Activated CD4-positive, CD25-positive, alpha-beta regulatory T cell treated with anti-CD3 and anti-CD28 coated beads, Interleukin-2, amount 50 U/mL, for 24 hours (primary cell): Measurements from ENCODE around the gene KPNA1.
A peak's percentile ranks its signal among the peaks of the same experiment; 100 is the strongest.

Experiments used
- ATAC-seq, 2 donors: fragments of 150-1000 bp; cut with Tn5 transposase; one replicate each; pipeline ENCODE4 v1.10.0; 2021; ENCODE audit warnings: mild to moderate bottlenecking in 1 of 2, moderate library complexity in 1 of 2

KPNA1 gene

GRCh38 chr3:122414391-122414790 is 100.3 kb downstream of the KPNA1 start:
- no peak for ATAC-seq

DNA sequence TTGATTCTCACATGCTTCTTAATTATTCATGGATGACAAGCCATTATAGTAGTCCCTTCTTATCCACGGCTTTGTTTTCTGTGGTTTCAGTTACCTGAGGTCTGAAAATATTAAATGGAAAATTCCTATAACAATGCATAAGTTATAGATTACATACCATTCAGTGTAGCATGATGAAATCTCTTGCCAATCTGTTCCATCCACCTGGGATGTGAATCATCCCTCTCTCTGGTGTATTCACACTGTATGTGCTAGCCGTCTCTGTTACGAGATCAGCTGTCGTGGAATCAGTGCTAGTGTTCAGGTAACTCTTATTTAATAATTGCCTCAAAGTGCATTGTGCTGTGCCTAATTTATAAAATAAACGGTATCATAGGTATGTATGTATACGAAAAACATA is 104.1 kb downstream of the KPNA1 start:
- peak in 1 of 2 donors; percentile 55 for ATAC-seq

DNA sequence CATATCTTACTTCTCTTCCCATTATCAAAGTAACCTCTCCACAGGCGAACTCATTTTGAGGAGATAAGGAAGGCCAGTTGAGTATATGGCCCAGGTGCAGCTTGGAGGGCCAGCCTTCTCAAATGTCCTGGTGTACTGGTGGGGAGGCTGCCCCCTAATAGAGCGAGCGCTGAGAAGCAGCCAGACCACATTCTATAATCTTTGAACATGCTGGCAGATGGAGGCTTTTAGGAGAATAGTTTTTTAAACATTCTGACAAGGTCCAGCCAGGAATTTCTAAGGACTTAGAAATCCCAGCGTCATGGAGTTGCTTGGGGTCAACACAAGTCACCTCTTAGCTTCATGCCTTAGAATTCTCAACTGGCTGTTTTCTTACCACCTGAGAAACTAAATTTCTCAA is 104.6 kb downstream of the KPNA1 start:
- ATAC-seq = no peak

DNA sequence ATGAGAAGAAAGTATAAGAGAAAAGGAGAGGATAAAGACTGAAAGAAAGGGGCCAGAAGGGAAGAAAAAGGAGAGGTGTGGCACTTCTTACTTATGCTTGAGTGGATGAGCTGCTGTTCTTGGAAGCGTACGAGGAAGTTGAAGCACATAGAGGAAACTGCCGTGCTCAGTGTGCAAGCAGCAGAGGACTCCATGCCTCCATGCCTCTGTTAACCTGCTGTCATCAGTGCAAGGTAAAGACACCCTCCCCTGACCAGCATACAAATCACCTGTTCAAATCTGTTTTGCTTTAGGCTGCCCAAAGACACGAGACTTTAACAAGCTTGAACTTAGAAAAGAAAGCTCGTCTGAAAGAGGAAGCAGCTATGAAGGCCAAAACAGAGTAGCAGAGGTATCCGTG is 105.3 kb downstream of the KPNA1 start:
- ATAC-seq = no peak

GRCh38 chr3:122407946-122408345 is 106.8 kb downstream of the KPNA1 start:
- no peak for ATAC-seq

DNA sequence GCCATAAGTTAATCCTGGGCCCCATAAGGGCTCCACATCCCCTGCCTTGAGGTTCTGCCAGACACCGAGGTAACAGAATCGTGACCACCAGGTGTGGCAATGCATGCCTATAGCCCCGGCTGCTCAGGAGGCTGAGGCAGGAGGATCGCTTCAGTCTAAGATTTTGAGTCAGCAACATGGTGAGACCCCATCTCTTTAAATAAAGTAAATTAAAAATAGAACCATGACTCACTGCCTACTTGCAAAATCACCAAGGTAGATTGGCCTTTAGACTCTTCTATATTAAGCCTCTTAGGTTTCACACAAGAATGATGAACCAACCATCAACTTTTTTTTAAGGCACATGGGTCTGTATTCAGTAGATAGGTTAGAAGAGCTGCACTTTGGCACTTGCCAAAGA is 108.5 kb downstream of the KPNA1 start:
- peak; percentile 61 to 69 for ATAC-seq

DNA sequence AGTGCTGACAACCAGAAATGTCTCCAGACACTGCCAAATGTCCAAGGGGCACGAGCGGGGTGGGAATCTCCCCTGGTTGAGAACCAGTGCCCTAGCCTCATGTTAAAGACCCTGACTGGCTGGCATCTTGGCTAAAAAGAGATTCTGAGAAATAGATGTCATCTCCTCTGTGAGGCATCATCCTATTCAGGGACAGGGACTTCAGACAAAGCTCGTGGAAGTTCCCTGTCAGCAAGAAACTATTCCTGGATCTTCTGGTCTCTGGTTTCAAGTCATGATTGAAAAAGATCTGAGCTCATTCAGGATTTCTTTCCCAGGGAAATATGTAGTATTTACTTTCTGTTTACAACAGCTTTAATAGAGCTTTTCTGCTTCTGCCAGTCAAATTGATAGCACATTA is 109.7 kb downstream of the KPNA1 start:
- no peak for ATAC-seq

- ATAC-seq = no peak
These were observed 111.2 kb downstream of the KPNA1 start for GRCh38 chr3:122403489-122403888.

DNA sequence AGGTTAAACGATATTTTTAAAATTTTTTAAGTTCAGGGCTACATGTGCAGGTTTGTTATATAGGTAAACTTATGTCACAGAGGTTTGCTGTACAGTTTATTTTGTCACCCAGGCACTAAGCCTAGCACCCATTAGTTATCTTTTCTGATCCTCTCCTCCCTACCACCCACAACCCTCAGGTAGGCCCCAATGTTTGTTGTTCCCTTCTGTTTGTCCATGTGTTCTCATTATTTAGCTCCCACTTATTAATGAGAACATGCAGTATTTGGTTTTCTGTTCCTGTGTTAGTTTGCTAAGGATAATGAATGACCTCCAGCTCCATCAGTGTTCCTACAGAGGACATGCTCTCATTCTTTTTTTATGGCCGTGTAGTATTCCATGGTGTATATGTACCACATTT is 115.8 kb downstream of the KPNA1 start:
- no peak for ATAC-seq

DNA sequence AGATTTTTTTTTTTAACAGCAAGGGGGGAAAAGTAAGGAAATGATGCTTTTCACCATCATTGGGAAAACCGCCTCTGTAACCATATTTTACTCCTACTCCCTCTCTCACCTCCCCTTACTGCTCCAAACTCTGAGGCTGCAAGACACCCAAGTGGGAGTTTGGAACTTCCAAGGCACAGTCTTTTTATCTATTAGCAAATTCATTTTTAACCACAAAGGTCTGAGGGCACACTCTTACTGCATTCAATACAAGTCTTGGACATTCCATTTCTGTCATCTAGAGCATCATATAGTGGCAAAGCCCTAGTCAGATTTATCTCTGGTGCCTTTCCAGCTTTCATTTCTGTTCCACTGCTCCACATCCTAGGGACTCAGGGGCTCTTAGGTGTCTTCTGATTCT is 117.5 kb downstream of the KPNA1 start:
- ATAC-seq = no peak

DNA sequence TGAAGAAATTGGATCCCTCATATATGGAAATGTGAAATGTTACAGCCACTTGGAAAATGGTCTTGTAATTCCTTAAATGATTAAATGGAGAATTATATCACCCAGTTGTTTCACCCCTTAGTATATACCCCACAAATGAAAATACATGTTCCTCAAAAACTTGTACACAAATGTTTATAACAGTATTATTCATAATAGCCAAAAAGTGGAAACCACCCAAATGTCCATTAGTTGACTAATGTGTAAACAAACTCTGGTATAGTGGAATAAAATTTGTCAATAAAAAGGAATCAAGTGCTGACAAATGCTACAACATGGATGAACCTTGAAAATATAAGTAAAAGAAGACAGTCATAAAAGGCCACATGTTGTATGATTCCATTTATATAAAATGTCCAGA is 118.2 kb downstream of the KPNA1 start:
- no peak for ATAC-seq

GRCh38 chr3:122395582-122395981 is 119.2 kb downstream of the KPNA1 start:
- ATAC-seq = peak in 1 of 2 donors; percentile 64

DNA sequence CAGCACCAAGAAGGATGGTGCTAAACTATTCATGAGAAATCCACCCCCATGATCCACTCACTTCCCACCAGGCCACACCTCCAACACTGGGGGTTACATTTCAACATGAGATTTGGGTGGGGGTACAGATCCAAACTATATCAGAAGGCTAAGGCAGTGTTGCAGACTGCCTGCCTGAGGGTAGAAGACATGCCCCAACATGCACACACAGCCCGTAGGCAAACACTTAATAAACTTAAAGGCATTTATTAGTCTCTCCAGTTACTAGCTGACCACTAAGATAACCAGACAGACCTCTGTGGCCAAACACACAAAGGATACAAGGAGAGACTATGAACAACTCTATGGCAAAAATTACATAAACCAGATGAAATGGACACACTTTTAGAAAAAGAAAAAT is 120.6 kb downstream of the KPNA1 start:
- ATAC-seq = no peak

DNA sequence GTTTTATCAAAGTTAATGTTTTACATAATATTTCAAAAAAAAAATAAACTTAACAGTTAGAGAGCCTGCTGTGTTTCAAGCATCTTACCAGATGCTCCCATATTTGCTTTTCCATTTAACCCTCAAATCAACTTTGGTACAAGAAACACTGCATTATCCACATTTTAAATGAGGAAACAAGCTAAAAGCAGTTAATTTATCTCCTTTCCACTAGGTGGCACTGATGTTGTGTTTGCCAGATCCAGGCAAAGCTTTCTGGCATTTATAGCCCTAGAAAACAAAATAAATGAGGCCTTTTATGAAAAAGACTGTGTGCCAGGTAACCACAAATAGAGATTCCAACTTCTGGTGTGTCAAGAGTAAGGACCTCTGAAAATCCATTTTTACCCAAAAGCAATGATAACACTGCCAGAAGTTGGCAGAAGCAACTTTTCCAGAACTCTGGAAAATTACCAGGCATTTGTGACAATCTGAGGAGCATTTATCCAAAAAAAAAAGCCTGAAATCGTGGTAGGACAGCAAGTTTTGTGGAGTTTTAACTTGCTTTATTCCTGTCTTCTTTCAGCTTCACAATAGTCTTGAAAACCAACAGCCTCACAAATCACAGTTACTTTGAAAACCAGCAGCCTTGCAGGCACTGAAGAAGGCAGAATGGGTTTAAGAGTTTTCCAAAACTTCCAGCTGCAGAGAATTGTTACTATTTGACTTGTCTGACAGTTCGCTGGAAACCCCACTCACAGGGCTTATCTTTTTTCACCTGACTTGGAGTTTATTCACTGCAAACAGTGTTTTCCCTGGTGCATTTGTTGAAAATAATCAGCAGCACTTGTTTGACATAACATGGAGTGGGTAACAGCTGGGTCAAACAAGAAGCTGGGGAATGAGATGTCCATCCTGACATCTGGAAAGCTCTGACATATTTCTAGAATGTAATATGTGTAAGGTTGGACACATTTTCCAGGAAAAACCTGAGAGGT is 121.6 kb downstream of the KPNA1 start:
- ATAC-seq = no peak

GRCh38 chr3:122391681-122392446 is 122.9 kb downstream of the KPNA1 start:
- ATAC-seq = no peak

DNA sequence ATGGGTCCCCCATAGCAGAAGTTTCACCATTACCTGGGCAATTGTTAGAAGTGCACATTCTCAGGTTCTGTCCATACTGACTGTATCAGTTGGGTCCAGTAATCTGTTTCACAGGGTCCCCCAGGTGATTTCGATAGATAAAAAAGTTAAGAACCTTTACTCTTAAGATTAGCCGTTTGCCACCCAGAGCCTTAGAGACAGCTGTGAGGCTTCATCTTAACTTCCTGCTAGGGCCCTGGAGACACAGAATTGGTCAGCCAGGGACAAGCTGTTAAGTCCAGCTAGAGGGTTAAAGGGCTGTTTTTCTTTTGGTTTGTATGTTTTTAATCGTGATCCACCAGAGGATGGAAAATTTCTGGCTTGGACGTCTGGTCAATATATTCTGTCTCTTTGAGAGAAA is 124.1 kb downstream of the KPNA1 start:
- ATAC-seq = no peak

- ATAC-seq = no peak
These were observed 124.8 kb downstream of the KPNA1 start for GRCh38 chr3:122389892-122390291.

GRCh38 chr3:122389197-122389596 is 125.5 kb downstream of the KPNA1 start:
- no peak for ATAC-seq

DNA sequence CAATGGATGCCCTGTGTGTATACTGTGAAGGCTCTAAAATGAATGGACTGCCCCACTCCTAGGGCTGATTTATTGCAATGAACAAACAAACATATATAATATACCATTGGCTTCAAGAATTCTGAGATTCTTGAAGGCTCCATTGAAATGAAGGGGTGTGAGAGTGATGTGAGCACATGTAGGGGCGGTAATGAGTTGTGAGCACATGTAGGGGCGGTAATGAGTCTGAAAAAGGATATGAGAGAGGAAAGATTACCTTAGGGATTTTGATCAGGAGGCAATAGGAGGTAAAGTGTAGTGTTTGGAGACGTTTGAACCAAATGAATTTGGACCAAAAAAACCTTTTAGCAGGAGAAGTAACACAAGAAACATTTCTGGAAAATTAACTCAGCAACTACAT is 127.0 kb downstream of the KPNA1 start:
- ATAC-seq = no peak

GRCh38 chr3:122383771-122384697 is 130.7 kb downstream of the KPNA1 start, which contains the start of gene FAM162A:
Gene FAM162A (plus strand): TSS chr3:122384182. CDS start chr3:122384266, 84 bp downstream.
- ATAC-seq = peak; percentile 96 to 98

DNA sequence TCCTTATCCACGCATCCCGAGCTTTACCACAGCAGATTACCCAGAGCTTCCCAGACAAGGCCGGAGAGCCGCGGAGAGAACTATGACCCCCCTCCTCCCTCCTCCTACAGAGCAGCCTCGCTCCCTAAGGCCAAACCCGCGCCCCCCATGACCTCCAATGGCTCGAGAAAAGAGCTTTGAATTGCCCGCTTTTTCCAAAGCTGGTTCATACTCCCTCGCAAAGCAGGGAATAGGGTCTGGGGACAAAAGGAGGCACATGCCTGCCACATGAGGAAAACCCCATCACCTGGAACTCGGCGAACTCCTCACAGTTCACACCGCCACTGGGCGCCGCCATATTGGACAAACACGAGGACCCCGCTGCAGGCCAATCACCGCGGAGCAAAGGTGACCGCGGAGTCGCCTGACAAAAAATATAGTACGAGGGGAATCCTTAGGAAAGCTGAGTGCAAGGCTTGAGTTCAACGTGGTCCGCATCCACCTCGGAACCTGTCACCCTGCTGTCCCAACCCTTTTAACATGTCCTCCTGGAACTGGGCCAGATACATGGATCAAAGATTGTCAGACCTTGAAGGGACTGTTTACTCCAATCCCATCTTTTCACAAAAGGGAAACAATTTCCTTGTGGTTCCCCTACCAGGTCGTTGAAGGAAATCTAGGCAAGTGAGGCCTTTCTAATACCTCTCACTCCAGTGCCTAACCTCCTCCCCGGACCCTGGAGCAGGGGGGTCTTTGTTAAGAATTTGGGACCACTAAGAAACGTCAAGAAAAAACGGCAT is 131.7 kb downstream of the KPNA1 start, which contains the start of gene MIX23:
TSS of gene MIX23 (minus strand) at position 344 of the 779 bp plus-strand sequence. CDS start at position 337, 7 bp downstream.
- ATAC-seq = peak; percentile 51 to 54

DNA sequence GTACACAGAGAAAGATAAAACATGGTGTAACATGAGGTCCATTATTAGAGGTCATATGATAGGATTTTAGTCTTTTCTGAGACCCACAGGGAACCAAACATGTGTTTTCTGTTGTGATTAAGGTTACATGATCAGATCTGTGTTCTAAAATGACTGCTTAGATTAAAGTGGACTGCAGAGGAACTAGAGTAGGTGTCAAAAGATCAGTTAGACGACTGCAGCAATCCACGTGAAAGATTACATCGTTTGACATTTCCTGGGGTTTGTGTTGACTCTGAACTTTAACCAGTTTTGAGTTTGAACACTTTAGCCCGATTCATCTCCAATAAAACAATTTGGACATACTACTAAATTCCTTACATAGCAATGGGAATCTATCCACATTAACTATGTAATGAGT is 136.8 kb downstream of the KPNA1 start:
- no peak for ATAC-seq
